ENCODE measurements around the gene FARS2.

DNA sequence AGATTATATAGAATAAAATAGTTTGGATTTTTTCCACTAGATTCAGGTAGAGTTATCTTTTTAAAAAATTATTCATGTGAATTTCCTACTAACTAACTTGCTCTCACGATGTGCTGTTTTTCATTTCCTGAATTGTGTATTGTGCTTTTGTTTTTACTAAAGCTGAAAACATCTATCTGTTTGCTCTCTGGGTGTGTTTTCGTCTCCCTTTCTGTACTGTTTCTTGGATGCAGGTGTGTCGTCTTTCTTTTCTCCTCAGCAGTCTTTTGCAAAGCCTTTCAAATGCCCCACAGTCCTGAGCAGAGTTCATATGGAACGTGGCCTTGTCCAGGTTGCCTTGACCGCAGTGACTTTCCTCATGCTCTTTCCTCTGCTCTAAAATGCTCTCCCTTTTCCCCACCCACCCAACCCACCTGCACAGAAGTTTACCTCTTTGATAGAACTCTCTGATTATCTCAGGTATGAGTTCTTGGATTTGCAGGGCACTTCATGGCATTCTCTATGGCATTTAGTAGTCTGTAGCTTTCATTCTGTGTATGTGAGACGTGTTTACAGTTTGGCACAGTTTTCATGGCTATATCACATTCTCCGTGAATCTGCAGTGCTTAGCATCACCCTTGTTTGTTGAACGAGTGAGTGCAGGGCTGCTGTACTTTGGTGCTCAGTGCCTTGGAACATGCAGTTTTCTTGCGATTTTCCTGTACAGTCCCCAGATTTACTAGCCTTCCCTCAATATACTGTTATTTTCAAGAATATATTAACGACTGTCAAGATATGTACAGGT, 77.1 kb downstream of the FARS2 start:
- TF ChIP-seq, protein P1, sequence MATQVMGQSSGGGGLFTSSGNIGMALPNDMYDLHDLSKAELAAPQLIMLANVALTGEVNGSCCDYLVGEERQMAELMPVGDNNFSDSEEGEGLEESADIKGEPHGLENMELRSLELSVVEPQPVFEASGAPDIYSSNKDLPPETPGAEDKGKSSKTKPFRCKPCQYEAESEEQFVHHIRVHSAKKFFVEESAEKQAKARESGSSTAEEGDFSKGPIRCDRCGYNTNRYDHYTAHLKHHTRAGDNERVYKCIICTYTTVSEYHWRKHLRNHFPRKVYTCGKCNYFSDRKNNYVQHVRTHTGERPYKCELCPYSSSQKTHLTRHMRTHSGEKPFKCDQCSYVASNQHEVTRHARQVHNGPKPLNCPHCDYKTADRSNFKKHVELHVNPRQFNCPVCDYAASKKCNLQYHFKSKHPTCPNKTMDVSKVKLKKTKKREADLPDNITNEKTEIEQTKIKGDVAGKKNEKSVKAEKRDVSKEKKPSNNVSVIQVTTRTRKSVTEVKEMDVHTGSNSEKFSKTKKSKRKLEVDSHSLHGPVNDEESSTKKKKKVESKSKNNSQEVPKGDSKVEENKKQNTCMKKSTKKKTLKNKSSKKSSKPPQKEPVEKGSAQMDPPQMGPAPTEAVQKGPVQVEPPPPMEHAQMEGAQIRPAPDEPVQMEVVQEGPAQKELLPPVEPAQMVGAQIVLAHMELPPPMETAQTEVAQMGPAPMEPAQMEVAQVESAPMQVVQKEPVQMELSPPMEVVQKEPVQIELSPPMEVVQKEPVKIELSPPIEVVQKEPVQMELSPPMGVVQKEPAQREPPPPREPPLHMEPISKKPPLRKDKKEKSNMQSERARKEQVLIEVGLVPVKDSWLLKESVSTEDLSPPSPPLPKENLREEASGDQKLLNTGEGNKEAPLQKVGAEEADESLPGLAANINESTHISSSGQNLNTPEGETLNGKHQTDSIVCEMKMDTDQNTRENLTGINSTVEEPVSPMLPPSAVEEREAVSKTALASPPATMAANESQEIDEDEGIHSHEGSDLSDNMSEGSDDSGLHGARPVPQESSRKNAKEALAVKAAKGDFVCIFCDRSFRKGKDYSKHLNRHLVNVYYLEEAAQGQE (IDR thresholded peaks at IDR 0.05; ENCODE audit: borderline replicate concordance), result no peak
- TF ChIP-seq, protein P1 (CRISPR knock-in tag; IDR thresholded peaks at IDR 0.05; ENCODE audit: low read depth), result no peak
- TF ChIP-seq, protein P2, sequence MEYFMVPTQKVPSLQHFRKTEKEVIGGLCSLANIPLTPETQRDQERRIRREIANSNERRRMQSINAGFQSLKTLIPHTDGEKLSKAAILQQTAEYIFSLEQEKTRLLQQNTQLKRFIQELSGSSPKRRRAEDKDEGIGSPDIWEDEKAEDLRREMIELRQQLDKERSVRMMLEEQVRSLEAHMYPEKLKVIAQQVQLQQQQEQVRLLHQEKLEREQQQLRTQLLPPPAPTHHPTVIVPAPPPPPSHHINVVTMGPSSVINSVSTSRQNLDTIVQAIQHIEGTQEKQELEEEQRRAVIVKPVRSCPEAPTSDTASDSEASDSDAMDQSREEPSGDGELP (CRISPR knock-in tag; IDR thresholded peaks at IDR 0.05; ENCODE audit: borderline replicate concordance), result no peak
- TF ChIP-seq SP1 (CRISPR knock-in tag; IDR thresholded peaks at IDR 0.05) (no peak), RFX5 (IDR thresholded peaks at IDR 0.05; ENCODE audit: low read depth, low read length) (no peak), U2AF1 (optimal IDR thresholded peaks at IDR 0.05; ENCODE audit: low read depth, low read length) (no peak)
- TF ChIP-seq, protein P3, sequence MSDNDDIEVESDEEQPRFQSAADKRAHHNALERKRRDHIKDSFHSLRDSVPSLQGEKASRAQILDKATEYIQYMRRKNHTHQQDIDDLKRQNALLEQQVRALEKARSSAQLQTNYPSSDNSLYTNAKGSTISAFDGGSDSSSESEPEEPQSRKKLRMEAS (CRISPR knock-in tag; IDR thresholded peaks at IDR 0.05), result no peak
- TF ChIP-seq, protein P4, sequence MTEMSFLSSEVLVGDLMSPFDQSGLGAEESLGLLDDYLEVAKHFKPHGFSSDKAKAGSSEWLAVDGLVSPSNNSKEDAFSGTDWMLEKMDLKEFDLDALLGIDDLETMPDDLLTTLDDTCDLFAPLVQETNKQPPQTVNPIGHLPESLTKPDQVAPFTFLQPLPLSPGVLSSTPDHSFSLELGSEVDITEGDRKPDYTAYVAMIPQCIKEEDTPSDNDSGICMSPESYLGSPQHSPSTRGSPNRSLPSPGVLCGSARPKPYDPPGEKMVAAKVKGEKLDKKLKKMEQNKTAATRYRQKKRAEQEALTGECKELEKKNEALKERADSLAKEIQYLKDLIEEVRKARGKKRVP (CRISPR knock-in tag; IDR thresholded peaks at IDR 0.05), result no peak
